Sigmoid colon (tissue), 4 donors: ENCODE results near the gene MEF2B.

Experiments used
- CTCF ChIP-seq, 4 experiments: fragments of 450-650 bp in 3 of 4; fragments of 200-600 bp in 1 of 4; IDR thresholded peaks; one replicate each; pipeline ENCODE4 v1.5.1; 2016 to 2019; ENCODE audit warnings: antibody characterized with exemption in 4 of 4, mild to moderate bottlenecking in 3 of 4, moderate library complexity in 2 of 4
- EP300 ChIP-seq, 4 donors: sonication (generic); formaldehyde crosslinking; IDR thresholded peaks; one replicate each; pipeline ENCODE4 v1.6.1; 2017; ENCODE audit warnings: antibody characterized with exemption in 4 of 4
- POLR2A ChIP-seq, 2 donors: fragments of 450-650 bp; IDR thresholded peaks; one replicate each; pipeline ENCODE4 v1.6.1; 2016; ENCODE audit warnings: antibody characterized with exemption in 2 of 2, mild to moderate bottlenecking in 2 of 2, moderate library complexity in 2 of 2
- POLR2AphosphoS5 ChIP-seq, 4 donors: sonication (generic); formaldehyde crosslinking; IDR thresholded peaks; one replicate each; pipeline ENCODE4 v1.6.1; 2017; ENCODE audit warnings: antibody characterized with exemption in 4 of 4

- TF ChIP-seq POLR2A (IDR thresholded peaks at IDR 0.05): no peak
- no peak for TF ChIP-seq CTCF (IDR thresholded peaks at IDR 0.05)
- no peak for TF ChIP-seq EP300 (IDR thresholded peaks at IDR 0.05)
- no peak for TF ChIP-seq POLR2AphosphoS5 (IDR thresholded peaks at IDR 0.05)
These were observed 45.7 kb upstream of the MEF2B start for GRCh38 chr19:19215792-19216191.
